Kasumi-1 (cell line): ENCODE data around the gene KBTBD2.
"Not testable (repeated sequence)": the region's sequence is repeated elsewhere in the genome, so short reads cannot be mapped to it uniquely, and the experiment has no call there.

Experiments
- DNase-seq, 2 experiments: peaks; one replicate each; lab custom pipeline; 2025; lab: John Stamatoyannopoulos, UW

KBTBD2 gene

DNA sequence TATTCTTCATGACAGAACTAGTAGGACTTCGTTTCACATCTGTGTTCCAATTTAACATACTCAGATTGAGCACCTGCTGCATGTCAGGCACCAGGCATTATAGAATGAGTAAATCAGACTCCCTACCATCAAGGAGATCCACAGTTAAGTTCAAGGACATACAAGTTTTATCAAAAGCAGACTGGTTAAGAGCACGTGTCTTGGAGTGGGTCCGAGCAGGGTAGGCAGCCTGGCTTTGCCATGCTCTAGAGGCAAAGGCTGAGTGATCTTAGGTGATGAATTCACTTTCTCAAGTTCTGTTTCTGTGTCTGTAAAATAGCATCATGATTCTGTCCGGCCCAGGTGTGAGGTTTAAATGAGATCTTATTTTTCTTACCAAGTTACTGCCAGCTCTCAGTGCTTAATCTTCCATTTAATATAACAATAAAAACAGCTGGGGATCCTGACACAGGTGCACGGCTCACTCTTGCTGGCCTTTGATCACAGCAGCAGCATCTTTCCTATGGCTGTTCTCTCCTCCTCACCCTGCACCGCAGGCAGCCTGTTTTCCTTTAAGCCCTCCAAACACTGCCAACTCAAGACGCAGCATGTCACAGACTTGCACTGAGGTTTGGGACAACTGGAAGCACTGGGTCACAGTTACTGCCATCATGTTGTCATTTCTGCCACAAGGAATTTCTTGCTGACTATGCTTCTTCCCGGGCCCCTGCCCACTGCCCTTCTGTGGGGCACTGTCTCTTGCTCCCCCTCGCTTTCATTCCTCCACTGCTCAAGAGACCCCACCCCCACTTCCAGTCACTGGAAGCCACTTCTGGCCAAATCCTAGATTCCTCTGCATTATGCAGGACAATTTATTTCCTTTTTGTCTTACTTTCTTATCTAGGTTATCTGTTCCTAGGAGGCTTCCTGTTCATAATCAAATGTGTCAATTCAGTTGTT lies 35.5 kb downstream of the KBTBD2 start:
- not testable (repeated sequence) for DNase-seq

GRCh38 chr7:32850654-32851053 lies 40.9 kb downstream of the KBTBD2 start:
- DNase-seq = not testable (repeated sequence)

DNA sequence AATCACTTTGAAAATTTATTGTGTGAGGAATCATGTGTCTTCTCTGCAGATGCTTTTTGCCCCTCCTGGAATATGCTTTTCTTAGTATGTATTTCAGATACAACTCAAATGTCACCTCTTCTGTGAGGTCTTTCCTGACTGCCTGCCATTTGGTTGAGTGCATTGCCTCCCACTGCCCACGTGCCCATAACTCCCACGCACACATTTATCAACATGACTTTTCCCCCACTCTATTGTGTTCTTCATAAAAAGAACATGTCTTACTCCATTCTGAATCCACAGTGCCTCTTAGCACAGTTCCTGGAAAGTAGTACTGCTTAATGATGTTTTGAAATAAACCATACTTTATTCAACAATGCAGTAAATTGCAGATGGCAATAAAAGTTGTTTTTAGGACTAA lies 42.9 kb downstream of the KBTBD2 start:
- not testable (repeated sequence) for DNase-seq

DNA sequence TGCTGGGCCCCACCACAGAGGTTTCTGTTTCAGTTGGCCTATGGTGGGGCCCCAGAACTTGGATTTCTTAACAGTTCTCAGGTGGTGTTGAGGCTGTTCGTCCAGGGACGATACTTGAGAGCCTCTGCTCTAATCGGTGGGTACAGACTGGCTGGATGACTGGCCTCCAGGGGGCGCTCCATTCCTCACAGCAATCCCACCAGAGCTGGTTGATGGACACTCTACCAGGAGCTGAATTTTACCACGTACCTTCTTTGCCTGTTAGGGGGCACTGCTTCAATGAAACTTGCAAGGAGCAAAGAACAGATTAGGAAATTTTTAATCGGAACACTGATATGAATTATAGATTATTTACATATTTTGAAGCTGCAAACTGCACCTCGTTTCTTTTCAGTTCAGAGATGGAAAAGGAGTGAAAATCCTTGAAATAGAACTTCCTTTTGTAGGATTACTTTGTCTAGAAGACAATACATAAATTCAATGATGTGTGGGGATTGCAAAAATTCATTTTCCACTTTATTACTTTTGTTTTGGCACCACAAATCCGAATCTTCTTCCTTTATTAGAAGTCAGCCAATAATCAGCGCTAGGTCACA lies 44.8 kb downstream of the KBTBD2 start:
- peak; percentile 95 for DNase-seq

- DNase-seq = not testable (repeated sequence)
Measured at GRCh38 chr7:32844748-32845147, 46.8 kb downstream of the KBTBD2 start.

DNA sequence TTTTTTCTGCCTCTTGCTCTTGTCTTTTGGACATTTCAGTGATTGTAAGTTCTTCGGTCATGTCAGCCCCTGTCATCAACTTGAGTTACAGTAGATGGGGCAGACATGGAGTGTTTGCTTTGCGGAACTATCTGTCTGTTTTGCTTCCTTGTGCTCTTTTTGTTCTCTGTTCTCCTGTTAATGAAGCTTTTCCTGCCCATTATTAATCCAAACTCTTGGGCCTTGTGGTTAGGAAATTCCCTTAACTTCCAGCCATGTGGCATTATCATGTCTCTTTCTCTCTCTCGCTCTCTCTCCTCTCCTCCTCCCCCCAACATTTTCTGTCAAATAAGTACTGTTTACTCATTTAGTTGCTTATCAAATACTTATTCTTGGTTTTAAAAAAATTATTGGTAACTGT lies 47.8 kb downstream of the KBTBD2 start:
- DNase-seq = not testable (repeated sequence)

DNA sequence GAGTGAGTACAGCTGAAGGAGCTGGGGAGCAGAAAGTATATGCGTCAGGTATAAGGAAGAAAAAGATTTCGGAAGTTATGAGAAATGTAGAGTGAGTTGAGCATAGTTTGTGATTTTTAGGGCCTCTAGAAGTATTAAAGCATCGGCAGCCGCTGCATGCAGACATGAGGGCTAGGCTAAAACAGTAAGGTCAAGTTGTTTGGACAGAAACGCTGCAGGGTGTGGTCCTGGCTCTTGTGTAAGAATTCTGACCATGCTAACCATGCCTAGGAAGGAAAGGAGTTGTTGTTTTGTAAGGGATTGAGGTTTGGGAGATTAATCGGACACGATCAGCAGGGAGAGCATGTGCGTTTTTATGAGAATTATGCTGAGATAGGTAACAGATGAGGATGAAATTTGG lies 51.7 kb downstream of the KBTBD2 start:
- DNase-seq = not testable (repeated sequence)

- not testable (repeated sequence) for DNase-seq
Measured at GRCh38 chr7:32828996-32829752, 62.4 kb downstream of the KBTBD2 start.
